Endothelial cell of umbilical vein (primary cell): Measurements from ENCODE around the gene EGLN1. TPM values are rescaled to one million over a fixed set of nuclear protein-coding genes. Genes with fewer than 3 reads are reported as not detected.

Experiments
- BruUV-seq: library from RNA; stranded (reverse); fragments of 400-500 nt; replicated peaks from 2 replicates; lab custom pipeline; 2021; lab: Mats Ljungman, UMichigan
- CTCF ChIA-PET: fragments of 300-600, 350-600 bp; sonication (Branson Sonifier 250); formaldehyde crosslinking; loops from one replicate; lab custom pipeline; 2021; ENCODE audit warnings: antibody characterized with exemption, inconsistent platforms; lab: Charles Lee
- POLR2A ChIA-PET: fragments of 300-600, 350-600 bp; sonication (Branson Sonifier 250); formaldehyde crosslinking; loops from one replicate; lab custom pipeline; 2021; ENCODE audit warnings: antibody characterized with exemption, inconsistent platforms; lab: Charles Lee
- DNase-seq: peaks from one replicate; pipeline ENCODE4 v3.0.0-alpha.2; 2011; ENCODE audit warnings: low read depth, low spot score
- FAIRE-seq: peaks from 2 replicates; lab custom pipeline; 2011; peaks lifted over from hg19 to GRCh38; lab: Jason Lieb, UNC
- H2AFZ ChIP-seq: 2 replicates; pipeline ENCODE4 v1.6.0; 2012; ENCODE audit warnings: low read depth, low read length, control low read depth, inconsistent platforms
- H3K27ac ChIP-seq: 2 replicates; pipeline ENCODE4 v1.5.1; 2011; ENCODE audit warnings: low read depth, mild to moderate bottlenecking, control low read depth, low read length, moderate library complexity; ENCODE audit not compliant: insufficient read depth
- H3K27me3 ChIP-seq, 2 experiments: 2 replicates each; pipeline versions ENCODE4 v1.6.0 to v1.6.1; 2011; ENCODE audit warnings: low read length in 2 of 2, mixed read lengths in 1 of 2; ENCODE audit not compliant: control insufficient read depth in 2 of 2, insufficient read depth in 2 of 2
- H3K36me3 ChIP-seq, 2 experiments: 2 replicates in 1 of 2; 3 replicates in 1 of 2; pipeline ENCODE4 v1.5.1; 2011; ENCODE audit warnings: low read length in 2 of 2, mild to moderate bottlenecking in 1 of 2, moderate library complexity in 1 of 2; ENCODE audit not compliant: control insufficient read depth in 2 of 2, insufficient read depth in 2 of 2; ENCODE audit errors: extremely low read depth in 1 of 2
- H3K4me1 ChIP-seq: 3 replicates; pipeline ENCODE4 v1.5.1; 2011; ENCODE audit warnings: mild to moderate bottlenecking, low read length; ENCODE audit not compliant: control insufficient read depth, insufficient read depth; ENCODE audit errors: extremely low read depth
- H3K4me2 ChIP-seq: 2 replicates; pipeline ENCODE4 v1.6.1; 2011; ENCODE audit warnings: low read length, control low read depth, mixed read lengths; ENCODE audit not compliant: insufficient read depth
- H3K4me3 ChIP-seq, 3 experiments: fragments of 200-600 bp in 1 of 3; sonication (generic), shearing (Covaris generic) in 1 of 3; replicated peaks in 1 of 3; 2 replicates each; pipeline ENCODE4 v1.5.1; 2011 to 2016; ENCODE audit warnings: control low read depth in 3 of 3, low read length in 3 of 3, mild to moderate bottlenecking in 2 of 3, inconsistent platforms in 1 of 3, low read depth in 1 of 3, moderate library complexity in 1 of 3; ENCODE audit not compliant: insufficient read depth in 1 of 3
- H3K79me2 ChIP-seq: 2 replicates; pipeline ENCODE4 v1.6.0; 2012; ENCODE audit warnings: low read length, inconsistent platforms; ENCODE audit not compliant: control insufficient read depth, insufficient read depth
- H3K9ac ChIP-seq: replicated peaks from 2 replicates; pipeline ENCODE3; 2011; ENCODE audit warnings: low read length, control low read depth; ENCODE audit not compliant: insufficient read depth; ENCODE audit errors: extremely low read depth
- H3K9me1 ChIP-seq: replicated peaks from 3 replicates; pipeline ENCODE4 v1.6.0; 2011; ENCODE audit warnings: mild to moderate bottlenecking, low read length; ENCODE audit not compliant: control insufficient read depth, insufficient read depth; ENCODE audit errors: extremely low read depth
- H3K9me3 ChIP-seq: replicated peaks from 2 replicates; pipeline ENCODE4 v1.5.1; 2012; ENCODE audit warnings: low read length, inconsistent platforms; ENCODE audit not compliant: control insufficient read depth, insufficient read depth
- H4K20me1 ChIP-seq: replicated peaks from 2 replicates; pipeline ENCODE3; 2011; ENCODE audit warnings: mild to moderate bottlenecking, low read length; ENCODE audit not compliant: control insufficient read depth, insufficient read depth; ENCODE audit errors: extremely low read depth
- EZH2 ChIP-seq: IDR thresholded peaks from 2 replicates; pipeline ENCODE4 v1.6.1; 2012; ENCODE audit warnings: borderline replicate concordance, low read depth, mild to moderate bottlenecking, moderate library complexity, low read length, inconsistent platforms; ENCODE audit not compliant: severe bottlenecking
- FOS ChIP-seq: IDR thresholded peaks from 2 replicates; pipeline ENCODE4 v1.6.1; 2011; ENCODE audit warnings: mild to moderate bottlenecking, low read length, moderate library complexity, borderline replicate concordance; ENCODE audit not compliant: insufficient read depth
- GATA2 ChIP-seq: IDR thresholded peaks from 2 replicates; pipeline ENCODE4 v1.7.0; 2011; ENCODE audit warnings: low read depth, mild to moderate bottlenecking, moderate library complexity, mixed read lengths, low read length; ENCODE audit not compliant: insufficient read length, insufficient read depth
- JUN ChIP-seq: IDR thresholded peaks from 2 replicates; pipeline ENCODE4 v1.6.1; 2011; ENCODE audit warnings: borderline replicate concordance, low read depth; ENCODE audit not compliant: insufficient read length, insufficient read depth
- MYC ChIP-seq: IDR thresholded peaks from one replicate; pipeline ENCODE4 v1.6.1; 2011; ENCODE audit warnings: mild to moderate bottlenecking, low read depth, low read length
- POLR2A ChIP-seq: IDR thresholded peaks from 2 replicates; pipeline ENCODE4 v1.6.1; 2012; ENCODE audit warnings: low read depth, mild to moderate bottlenecking, control low read depth, low read length
- POLR2AphosphoS5 ChIP-seq: IDR thresholded peaks from 2 replicates; pipeline ENCODE4 v1.6.1; 2012; ENCODE audit warnings: low read depth, mild to moderate bottlenecking, control low read depth, low read length, moderate library complexity; ENCODE audit not compliant: insufficient read depth
- dilution Hi-C: fragments of 300-500 bp; cut with MboI; formaldehyde crosslinking; loops from one replicate; pipeline ENCODE4 v1.15.0; 2019; ENCODE audit warnings: low sequenced_read_pairs; ENCODE audit not compliant: extremely low pct_ligation_motif_present
- intact Hi-C: fragments of 100-400 bp; cut with micrococcal nuclease; formaldehyde crosslinking; loops from one replicate; pipeline ENCODE4 v1.10.0; 2022
- polyA plus RNA-seq, 4 experiments: library from polyadenylated mRNA; depleted of rRNA in 3 of 4; stranded (reverse) in 3 of 4; unstranded in 1 of 4; fragments of >200 nt; gene quantifications; 2 replicates each; pipeline versions ENCODE4 v1.2.1 to v1.2.3, GENCODE V29; 2011 to 2012; ENCODE audit warnings: missing spikeins in 1 of 4
- total RNA-seq: library from RNA; stranded (reverse); gene quantifications from 2 replicates; pipeline ENCODE4 v1.2.3, GENCODE V29; 2021
- TF ChIP-seq, protein P1 (sequence below): IDR thresholded peaks from 2 replicates; pipeline ENCODE4 v1.6.1; 2011; ENCODE audit not compliant: insufficient read depth, insufficient read length
- TF ChIP-seq, protein P2 (sequence below), 2 donors: IDR thresholded peaks; 1 replicate in 1 of 2; 2 replicates in 1 of 2; pipeline ENCODE4 v1.5.1; 2011; ENCODE audit warnings: low read length in 2 of 2, mild to moderate bottlenecking in 2 of 2, moderate library complexity in 2 of 2, control low read depth in 1 of 2, inconsistent platforms in 1 of 2, low read depth in 1 of 2; ENCODE audit not compliant: insufficient read depth in 1 of 2; ENCODE audit errors: extremely low read depth in 1 of 2

EGLN1 gene
- total and polyA plus RNA-seq, 2 donors (not counting 3 experiments of a cell fraction or from before 2014, with no cell fraction given): 13.7 to 38.1 TPM

DNA sequence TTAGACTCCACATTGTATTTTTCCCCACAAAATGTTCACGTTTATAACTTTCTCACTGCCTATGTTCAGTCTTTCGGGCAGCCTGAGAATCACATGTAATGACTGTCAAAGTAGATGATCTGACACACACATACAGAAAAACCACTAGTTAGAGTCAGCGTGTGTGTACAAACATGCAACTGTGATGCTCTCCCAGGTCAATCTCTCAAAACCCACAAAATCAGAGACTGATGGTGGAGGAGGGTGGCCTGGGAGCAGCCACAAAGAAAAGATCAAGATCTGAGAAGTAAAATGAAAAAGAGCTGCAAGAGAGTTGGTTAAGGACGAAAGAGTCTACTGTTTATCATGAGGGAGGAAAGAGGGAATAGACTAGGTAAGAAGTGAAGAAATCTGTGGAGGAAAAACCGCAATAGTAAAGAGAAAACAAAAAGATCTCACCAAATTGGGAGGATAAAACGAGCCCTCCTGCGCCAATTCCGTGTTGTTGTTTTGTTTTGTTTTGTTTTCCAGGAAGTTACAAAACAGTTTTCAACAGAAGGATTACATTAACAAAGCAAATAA lies 2.3 kb downstream of the EGLN1 start:
- no peaks in the 10 kb centered on the region for H3K9me3 ChIP-seq
- CTCF ChIA-PET: interaction anchor here (0.9 to 3.6 kb wide), 12 partner anchors 10 to 164 kb away, joined by 3 to 39 read pairs (median 4); no protein-coding TSS in a partner anchor
- peaks cover 67% of the 10 kb centered on the region for H3K79me2 ChIP-seq
- DNase-seq: peak; percentile 36
- intact Hi-C loops (loop anchor here (1.0 to 5.0 kb wide), 3 partner anchors 12 to 443 kb away; partner anchors contain the start of genes ARV1, GNPAT and TTC13), dilution Hi-C loops (no loop called here)
- no peak for TF ChIP-seq MYC
- TF ChIP-seq POLR2AphosphoS5: no peak
- no peak for TF ChIP-seq JUN
- TF ChIP-seq, protein P1, sequence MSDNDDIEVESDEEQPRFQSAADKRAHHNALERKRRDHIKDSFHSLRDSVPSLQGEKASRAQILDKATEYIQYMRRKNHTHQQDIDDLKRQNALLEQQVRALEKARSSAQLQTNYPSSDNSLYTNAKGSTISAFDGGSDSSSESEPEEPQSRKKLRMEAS: no peak
- no peak for TF ChIP-seq EZH2
- no peak for TF ChIP-seq GATA2
- TF ChIP-seq POLR2A: no peak
- TF ChIP-seq, protein P2, sequence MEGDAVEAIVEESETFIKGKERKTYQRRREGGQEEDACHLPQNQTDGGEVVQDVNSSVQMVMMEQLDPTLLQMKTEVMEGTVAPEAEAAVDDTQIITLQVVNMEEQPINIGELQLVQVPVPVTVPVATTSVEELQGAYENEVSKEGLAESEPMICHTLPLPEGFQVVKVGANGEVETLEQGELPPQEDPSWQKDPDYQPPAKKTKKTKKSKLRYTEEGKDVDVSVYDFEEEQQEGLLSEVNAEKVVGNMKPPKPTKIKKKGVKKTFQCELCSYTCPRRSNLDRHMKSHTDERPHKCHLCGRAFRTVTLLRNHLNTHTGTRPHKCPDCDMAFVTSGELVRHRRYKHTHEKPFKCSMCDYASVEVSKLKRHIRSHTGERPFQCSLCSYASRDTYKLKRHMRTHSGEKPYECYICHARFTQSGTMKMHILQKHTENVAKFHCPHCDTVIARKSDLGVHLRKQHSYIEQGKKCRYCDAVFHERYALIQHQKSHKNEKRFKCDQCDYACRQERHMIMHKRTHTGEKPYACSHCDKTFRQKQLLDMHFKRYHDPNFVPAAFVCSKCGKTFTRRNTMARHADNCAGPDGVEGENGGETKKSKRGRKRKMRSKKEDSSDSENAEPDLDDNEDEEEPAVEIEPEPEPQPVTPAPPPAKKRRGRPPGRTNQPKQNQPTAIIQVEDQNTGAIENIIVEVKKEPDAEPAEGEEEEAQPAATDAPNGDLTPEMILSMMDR (IDR thresholded peaks at IDR 0.05; ENCODE audit: extremely low read depth in 1 of 2, insufficient read depth in 1 of 2, low read depth in 1 of 2, low read length in 2 of 2): no peak
- TF ChIP-seq FOS: no peak
- no peaks in the 10 kb centered on the region for H3K9me1 ChIP-seq
- H2AFZ ChIP-seq: no peak overlapping the region
- no peaks in the 10 kb centered on the region for H3K36me3 ChIP-seq
- H3K4me1 ChIP-seq: peaks cover 38% of the 10 kb centered on the region
- BruUV-seq: no TSS peak
- no peak for FAIRE-seq
- H4K20me1 ChIP-seq: peaks cover 4% of the 10 kb centered on the region
- H3K27me3 ChIP-seq: no peaks in the 10 kb centered on the region
- peak overlapping the region; percentile 72 for H3K9ac ChIP-seq
- POLR2A ChIA-PET: interaction anchor here (1.2 kb wide), 1 partner anchor 164 kb away, joined by 3 read pairs; no protein-coding TSS in a partner anchor
- H3K4me3 ChIP-seq: peak overlapping the region; percentile 63 to 97 (median 91)
- peak overlapping the region; percentile 53 for H3K27ac ChIP-seq
- H3K4me2 ChIP-seq: peak overlapping the region; percentile 99
